Measurements from ENCODE around the gene RANBP17.
"Not testable (repeated sequence)": the region's sequence is repeated elsewhere in the genome, so short reads cannot be mapped to it uniquely, and the experiment has no call there.

The RANBP17 gene

DNA sequence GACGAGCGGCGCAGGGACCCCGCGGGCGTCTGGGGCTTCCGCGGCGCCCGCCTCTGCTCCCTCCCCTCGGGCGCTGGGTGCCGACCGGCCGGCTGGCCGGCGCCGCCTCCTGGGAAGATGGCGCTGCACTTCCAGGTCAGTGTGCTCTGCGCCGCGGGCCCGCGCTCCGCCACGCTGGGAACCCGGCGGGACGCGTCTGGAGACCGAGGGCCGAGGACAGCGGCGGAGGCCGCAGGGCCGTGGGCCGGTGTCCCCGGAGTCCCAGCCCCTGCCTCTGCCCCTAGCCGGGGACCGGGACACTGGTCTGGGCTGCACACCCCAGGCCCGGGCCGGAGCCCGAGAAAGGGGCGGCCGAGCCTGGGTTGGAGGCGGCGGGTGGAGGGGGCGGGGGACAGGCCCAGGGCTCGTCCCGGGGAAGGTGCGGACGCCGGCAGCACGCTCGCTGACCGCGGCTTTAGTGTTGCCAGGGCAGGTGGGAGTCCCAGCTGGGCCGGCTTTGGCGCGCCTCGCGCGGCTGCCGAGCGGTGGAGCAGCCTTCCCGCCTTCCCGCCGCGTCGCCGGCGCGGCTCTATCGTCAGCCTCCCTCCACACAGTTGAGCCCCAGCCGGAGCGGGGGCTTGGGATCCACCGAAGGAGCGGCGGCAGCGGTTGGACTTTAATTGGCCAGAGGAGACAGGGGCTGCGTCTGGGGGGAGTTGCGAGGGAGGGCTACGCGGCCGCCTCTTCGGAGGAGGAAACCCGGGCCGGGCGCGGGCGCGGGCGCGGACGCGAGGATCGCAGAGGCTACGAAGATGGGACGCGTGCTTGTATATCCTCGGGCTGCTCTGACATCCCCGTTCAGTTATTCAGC, at the start of gene RANBP17:
Gene RANBP17, plus strand, starts transcription at position 102 of the 850 bp plus-strand sequence.
- H3K4me1 Mint-ChIP-seq (ENCODE audit: low read depth) = peaks cover 6% of the 10 kb centered on the region
- H3K27me3 Mint-ChIP-seq = peaks cover 54% of the 10 kb centered on the region
- peaks cover 17% of the 10 kb centered on the region for H3K36me3 Mint-ChIP-seq (ENCODE audit: low read depth)
- H3K27ac Mint-ChIP-seq = no peak within 1 kb of the TSS
- peak within 1 kb of the TSS; percentile 37 for H3K4me3 Mint-ChIP-seq
- H3K9me3 Mint-ChIP-seq = peaks cover 28% of the 10 kb centered on the region

DNA sequence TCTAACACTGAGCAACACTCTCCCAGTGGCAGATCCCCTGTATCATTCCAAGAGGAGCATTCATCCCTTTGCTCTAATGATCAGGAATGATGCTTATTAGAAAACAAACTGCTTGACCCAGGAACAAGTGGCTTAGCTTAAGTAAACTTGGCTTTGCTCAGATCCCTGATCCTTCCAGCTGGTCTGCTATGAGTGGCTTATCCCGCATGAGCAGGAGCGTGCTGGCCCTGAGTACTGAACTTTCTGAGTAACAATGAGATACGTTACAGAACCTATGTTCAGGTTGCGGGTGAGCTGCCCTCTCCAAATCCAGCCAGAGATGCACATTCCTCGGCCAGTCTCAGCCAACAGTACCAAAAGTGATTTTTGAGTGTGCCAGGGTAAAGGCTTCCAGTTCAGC, 48.6 kb upstream of the RANBP17 start:
- Mint-ChIP-seq H3K36me3 (ENCODE audit: low read depth) (no peaks in the 10 kb centered on the region), H3K9me3 (no peaks in the 10 kb centered on the region), H3K4me3 (no peak overlapping the region), H3K4me1 (ENCODE audit: low read depth) (no peaks in the 10 kb centered on the region), H3K27me3 (peaks cover 11% of the 10 kb centered on the region), H3K27ac (no peak overlapping the region)

DNA sequence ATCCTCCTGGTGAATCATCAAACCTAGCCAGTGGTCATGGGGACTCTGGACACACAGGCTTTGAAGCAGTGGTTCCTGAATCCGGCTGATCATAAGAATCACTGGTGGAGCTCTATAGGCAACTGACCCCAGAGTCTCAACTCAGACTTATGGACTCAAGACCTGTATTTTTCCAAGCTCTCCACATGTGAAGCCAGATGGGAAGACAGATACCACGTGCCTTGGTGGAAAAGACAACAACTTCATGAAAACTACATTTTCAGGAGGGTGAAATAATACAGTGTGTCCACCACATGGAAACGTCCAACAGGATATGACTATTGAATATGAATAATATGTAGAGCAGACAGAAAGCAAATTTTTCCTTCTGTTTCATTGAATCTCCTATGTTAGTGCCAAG, 44.6 kb upstream of the RANBP17 start:
- no peaks in the 10 kb centered on the region for H3K36me3 Mint-ChIP-seq (ENCODE audit: low read depth)
- H3K27ac Mint-ChIP-seq = no peak overlapping the region
- H3K4me1 Mint-ChIP-seq (ENCODE audit: low read depth) = no peaks in the 10 kb centered on the region
- H3K4me3 Mint-ChIP-seq = no peak overlapping the region
- H3K27me3 Mint-ChIP-seq = peaks cover 7% of the 10 kb centered on the region
- no peaks in the 10 kb centered on the region for H3K9me3 Mint-ChIP-seq

DNA sequence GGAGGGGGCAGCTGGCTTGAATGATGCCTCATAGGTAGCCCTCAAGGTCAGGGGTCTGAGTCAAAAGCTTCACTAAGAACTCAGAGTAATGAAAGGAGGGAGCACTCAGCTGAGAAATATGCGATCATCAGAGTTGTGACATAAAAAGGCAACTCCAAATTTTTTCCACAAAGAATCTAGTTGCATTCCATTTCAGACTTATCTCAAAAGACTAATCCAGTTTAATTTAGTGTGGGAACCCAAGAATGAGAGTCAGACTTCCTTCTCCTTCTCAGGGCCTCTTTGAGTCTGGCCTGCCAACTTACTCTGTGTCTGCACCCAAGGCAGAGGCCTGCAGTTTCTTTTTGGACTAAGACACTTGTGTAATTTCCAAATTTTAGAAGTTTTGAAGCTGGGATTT, 43.6 kb upstream of the RANBP17 start:
- Mint-ChIP-seq H3K27me3 (peaks cover 7% of the 10 kb centered on the region), H3K4me3 (no peak overlapping the region), H3K27ac (no peak overlapping the region), H3K9me3 (no peaks in the 10 kb centered on the region), H3K36me3 (ENCODE audit: low read depth) (no peaks in the 10 kb centered on the region), H3K4me1 (ENCODE audit: low read depth) (no peaks in the 10 kb centered on the region)

DNA sequence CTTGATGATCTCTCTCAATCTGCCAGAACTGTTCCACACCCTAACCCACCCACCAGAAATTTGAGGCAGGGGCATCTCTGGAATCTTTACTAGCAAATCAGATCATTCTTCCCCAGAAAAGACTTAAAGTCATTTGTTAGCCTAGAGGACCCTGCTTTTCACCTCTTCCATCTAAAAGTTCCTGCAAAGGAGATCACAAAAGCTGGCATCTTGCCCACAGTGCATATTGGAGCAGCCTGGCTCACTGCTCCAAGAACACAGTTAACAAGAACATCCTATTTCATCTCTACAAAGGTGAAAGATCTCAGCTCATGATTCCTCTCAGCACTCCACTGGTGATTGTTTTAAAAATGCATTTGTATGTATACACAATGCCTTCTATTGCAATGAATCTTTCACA, 42.0 kb upstream of the RANBP17 start:
- no peak overlapping the region for H3K27ac Mint-ChIP-seq
- H3K4me1 Mint-ChIP-seq (ENCODE audit: low read depth) = no peaks in the 10 kb centered on the region
- peaks cover 7% of the 10 kb centered on the region for H3K27me3 Mint-ChIP-seq

DNA sequence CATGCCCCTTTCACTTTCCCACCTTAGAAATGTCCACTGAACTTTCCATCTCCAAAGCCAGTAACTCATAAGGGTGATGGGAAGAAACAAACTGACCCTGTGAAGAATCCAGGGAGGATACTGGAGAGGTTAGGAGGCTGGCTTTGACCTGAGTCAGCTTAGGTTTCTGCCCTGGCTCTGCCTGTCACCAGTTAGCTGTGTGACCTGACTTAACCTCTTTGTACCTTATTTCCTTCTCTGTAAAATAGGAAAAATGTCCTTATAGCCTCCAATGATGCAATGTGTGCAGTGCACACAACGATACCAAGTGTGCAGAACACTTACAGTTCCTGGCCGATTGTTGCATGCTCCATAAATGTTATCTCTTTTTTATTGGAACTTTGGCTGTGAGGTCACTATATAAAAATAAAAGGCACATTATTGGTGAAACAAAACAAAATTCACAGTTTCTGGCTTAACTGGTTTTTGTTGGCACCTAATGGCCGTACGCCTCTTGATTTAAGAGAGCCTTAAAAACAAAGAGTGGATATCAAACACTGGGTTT, 40.5 kb upstream of the RANBP17 start:
- no peaks in the 10 kb centered on the region for H3K36me3 Mint-ChIP-seq (ENCODE audit: low read depth)
- H3K27me3 Mint-ChIP-seq = no peaks in the 10 kb centered on the region
- H3K4me3 Mint-ChIP-seq = no peak overlapping the region
- no peak overlapping the region for H3K27ac Mint-ChIP-seq
- H3K9me3 Mint-ChIP-seq = no peaks in the 10 kb centered on the region
- H3K4me1 Mint-ChIP-seq (ENCODE audit: low read depth) = no peaks in the 10 kb centered on the region

More for the DNA sequence above, 42.0 kb upstream of the RANBP17 start:
- H3K9me3 Mint-ChIP-seq = no peaks in the 10 kb centered on the region
- H3K4me3 Mint-ChIP-seq = no peak overlapping the region
- H3K36me3 Mint-ChIP-seq (ENCODE audit: low read depth) = no peaks in the 10 kb centered on the region

DNA sequence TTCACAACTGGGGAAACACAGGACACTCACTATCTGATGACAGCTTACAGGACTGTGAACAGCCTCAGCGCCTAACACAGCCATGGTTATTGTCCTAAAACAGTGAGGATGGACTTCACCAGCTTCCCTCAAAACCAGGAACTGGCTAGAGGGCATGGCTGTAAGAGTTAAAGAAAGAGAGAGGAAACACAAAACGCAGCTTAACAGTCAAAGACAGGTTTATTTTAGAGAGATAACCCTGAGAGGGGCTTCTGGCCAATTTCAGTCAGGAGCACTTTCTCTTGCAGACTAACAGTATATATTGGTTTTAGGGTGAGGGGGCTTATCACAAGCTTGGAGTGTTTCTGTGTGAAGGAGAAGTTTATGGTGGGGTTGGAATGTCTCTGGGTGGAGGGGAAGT, 35.7 kb upstream of the RANBP17 start:
- H3K4me1 Mint-ChIP-seq (ENCODE audit: low read depth) = no peaks in the 10 kb centered on the region
- no peaks in the 10 kb centered on the region for H3K27me3 Mint-ChIP-seq
- H3K9me3 Mint-ChIP-seq = no peaks in the 10 kb centered on the region
- no peak overlapping the region for H3K27ac Mint-ChIP-seq
- no peak overlapping the region for H3K4me3 Mint-ChIP-seq
- H3K36me3 Mint-ChIP-seq (ENCODE audit: low read depth) = no peaks in the 10 kb centered on the region

DNA sequence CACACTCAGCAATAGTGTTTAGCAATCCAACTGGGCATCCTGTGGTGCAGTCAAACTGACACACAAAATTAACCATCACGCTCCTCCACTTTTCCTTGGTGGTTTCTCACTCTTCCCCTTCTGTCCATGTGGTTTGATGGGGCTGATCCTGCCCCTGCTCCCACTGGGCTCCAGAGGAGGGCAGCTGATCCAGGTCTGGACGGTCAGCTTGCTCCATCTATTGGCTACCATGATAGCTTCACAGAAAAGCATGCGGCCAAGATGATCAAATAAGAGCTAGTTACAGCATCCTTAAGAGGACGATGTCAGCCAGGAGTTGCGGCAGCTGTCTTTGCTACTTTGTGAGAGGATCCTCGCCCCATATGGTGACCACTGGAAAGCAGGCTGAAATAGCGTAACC, 29.6 kb upstream of the RANBP17 start:
- Mint-ChIP-seq H3K4me1 (ENCODE audit: low read depth) (no peaks in the 10 kb centered on the region), H3K27ac (no peak overlapping the region), H3K4me3 (no peak overlapping the region), H3K9me3 (peaks cover 8% of the 10 kb centered on the region), H3K36me3 (ENCODE audit: low read depth) (no peaks in the 10 kb centered on the region), H3K27me3 (no peaks in the 10 kb centered on the region)

DNA sequence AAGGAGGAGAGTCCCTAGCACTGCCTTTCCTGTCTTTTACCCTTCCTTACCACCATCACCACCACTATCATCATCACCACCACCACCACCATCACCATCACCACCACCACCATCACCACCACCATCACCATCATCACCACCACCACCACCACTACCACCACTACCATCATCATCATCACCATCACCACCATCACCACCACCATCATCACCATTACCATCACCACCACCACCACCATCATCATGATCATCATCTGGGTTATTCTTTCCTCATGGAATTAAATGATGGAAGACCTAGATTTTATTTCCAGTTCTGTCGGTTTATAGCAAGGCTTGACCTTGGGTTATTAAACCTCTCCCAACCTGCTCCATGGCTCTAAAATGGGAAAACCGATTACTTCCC, 27.8 kb upstream of the RANBP17 start:
- not testable (repeated sequence) for H3K36me3 Mint-ChIP-seq (ENCODE audit: low read depth); H3K27me3 Mint-ChIP-seq; H3K4me1 Mint-ChIP-seq (ENCODE audit: low read depth); H3K9me3 Mint-ChIP-seq; H3K4me3 Mint-ChIP-seq
- peak overlapping the region; percentile 17 for H3K27ac Mint-ChIP-seq

DNA sequence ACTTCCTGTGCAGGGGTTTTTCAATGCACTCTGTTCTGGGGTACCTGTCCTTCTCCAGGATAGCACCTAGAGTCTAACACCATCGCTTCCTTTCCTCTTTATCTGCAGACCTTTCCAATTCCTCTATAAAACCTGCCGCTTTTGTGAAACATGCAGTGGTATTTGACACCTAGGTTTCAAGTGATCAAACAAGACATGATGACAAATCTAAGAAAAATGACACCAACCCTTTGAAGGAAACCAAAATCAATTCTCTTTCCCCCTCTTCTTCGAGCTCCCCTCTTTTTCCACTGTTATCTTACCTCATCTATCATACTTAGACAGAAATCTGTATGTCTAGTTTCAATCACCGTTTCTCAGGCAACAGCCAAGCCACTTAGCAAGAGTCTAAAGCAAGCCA, 25.6 kb upstream of the RANBP17 start:
- Mint-ChIP-seq H3K36me3 (ENCODE audit: low read depth) (no peaks in the 10 kb centered on the region), H3K27ac (no peak overlapping the region), H3K4me1 (ENCODE audit: low read depth) (no peaks in the 10 kb centered on the region), H3K4me3 (no peak overlapping the region), H3K9me3 (peaks cover 8% of the 10 kb centered on the region), H3K27me3 (no peaks in the 10 kb centered on the region)

DNA sequence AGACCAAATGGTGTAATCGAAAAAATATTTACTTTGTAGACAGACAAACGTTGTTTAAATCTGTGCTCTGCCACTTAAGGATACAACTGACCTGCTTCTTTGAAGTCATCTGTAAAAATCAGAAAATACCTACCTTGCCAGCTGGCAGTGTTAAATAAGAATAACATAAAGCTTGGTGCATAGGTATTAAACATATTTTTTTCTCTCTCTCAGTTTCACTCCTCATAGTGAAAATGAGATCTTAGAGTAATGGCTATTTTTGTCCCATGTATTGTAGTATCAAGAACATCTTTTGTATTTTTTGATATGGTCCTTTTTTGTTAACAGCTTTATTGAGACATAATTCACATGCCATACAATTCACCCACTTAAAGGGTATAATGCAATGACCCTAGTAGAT, 17.9 kb upstream of the RANBP17 start:
- Mint-ChIP-seq H3K4me3 (no peak overlapping the region), H3K27me3 (peaks cover 4% of the 10 kb centered on the region), H3K9me3 (no peaks in the 10 kb centered on the region), H3K36me3 (ENCODE audit: low read depth) (no peaks in the 10 kb centered on the region), H3K27ac (no peak overlapping the region), H3K4me1 (ENCODE audit: low read depth) (no peaks in the 10 kb centered on the region)

DNA sequence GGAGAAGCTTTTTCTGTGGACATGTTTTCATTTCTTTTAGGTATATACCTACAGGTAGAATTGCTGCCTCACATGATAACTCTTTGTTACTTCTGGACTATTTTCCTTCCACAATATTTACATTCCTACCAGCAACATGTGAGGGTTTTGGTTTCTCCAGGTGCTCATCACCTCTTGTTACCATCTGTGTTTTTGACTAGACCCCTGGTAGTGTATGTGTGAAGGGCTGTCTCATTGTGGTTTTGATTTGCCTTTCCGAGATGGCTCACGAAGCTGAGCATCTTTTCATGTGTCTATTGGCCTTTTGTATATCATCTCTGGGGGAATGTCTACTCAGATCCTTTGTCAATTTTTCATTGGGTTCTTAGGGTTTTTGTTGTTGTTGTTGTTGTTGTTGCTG, 17.2 kb upstream of the RANBP17 start:
- no peaks in the 10 kb centered on the region for H3K4me1 Mint-ChIP-seq (ENCODE audit: low read depth)
- peaks cover 4% of the 10 kb centered on the region for H3K27me3 Mint-ChIP-seq
- H3K9me3 Mint-ChIP-seq = no peaks in the 10 kb centered on the region
- H3K4me3 Mint-ChIP-seq = no peak overlapping the region
- H3K27ac Mint-ChIP-seq = no peak overlapping the region
- H3K36me3 Mint-ChIP-seq (ENCODE audit: low read depth) = no peaks in the 10 kb centered on the region

DNA sequence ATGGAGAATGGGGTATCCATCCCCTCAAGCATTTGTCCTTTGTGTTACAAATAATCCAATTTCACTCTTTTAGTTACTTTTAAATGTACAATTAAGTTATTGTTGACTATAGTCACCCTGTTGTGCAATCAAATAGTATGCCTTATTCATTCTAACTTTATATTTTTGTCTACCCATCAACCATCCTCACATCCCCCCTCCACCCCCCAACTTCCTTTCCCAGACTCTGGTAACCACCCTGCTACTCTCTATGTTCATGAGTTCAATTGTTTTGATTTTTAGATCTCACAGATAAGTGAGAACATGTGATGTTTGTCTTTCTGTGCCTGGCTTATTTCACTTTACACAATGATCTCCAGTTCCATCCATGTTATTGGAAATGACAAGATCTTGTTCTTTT, 15.4 kb upstream of the RANBP17 start:
- H3K4me1 Mint-ChIP-seq (ENCODE audit: low read depth) = no peaks in the 10 kb centered on the region
- peaks cover 4% of the 10 kb centered on the region for H3K27me3 Mint-ChIP-seq
- H3K36me3 Mint-ChIP-seq (ENCODE audit: low read depth) = no peaks in the 10 kb centered on the region
- H3K9me3 Mint-ChIP-seq = no peaks in the 10 kb centered on the region
- H3K27ac Mint-ChIP-seq = no peak overlapping the region
- H3K4me3 Mint-ChIP-seq = no peak overlapping the region

DNA sequence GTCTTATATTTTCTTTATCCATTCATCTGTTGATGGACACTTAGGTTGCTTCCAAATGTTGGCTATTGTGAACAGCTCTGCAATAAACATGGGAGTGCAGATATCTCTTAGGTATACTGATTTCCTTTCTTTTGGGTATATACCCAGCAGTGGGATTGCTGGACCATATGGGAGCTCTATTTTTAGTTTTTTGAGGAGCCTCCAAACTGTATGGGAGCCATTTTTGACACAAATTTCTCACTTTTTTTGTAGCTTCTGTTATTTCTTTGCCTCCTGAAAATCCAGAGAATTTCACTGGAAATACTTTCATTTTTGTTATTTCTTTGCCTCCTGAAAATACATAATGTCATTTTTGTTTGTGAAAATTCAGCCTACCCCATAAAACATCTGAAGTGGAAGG, 15.0 kb upstream of the RANBP17 start:
- H3K9me3 Mint-ChIP-seq = no peaks in the 10 kb centered on the region
- H3K36me3 Mint-ChIP-seq (ENCODE audit: low read depth) = no peaks in the 10 kb centered on the region
- H3K4me3 Mint-ChIP-seq = no peak overlapping the region
- H3K27me3 Mint-ChIP-seq = peaks cover 2% of the 10 kb centered on the region
- H3K4me1 Mint-ChIP-seq (ENCODE audit: low read depth) = no peaks in the 10 kb centered on the region
- no peak overlapping the region for H3K27ac Mint-ChIP-seq

DNA sequence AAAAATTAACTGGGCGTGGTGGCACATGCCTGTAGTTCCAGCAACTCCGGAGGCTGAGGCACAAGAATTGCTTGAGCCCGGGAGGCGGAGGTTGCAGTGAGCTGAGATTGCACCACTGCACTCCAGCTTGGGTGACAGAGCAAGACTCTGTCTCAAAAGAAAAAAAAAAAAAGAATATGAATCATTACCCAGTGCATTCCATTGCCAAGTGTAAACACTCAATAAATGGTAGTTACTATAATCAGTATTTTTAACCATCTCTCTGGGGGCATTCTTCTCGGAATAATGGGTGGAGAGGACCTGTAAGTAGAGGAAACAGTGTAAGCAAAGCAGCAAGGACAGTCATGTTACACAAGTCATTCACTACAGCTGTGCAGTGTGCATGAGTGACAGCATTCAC, 13.8 kb upstream of the RANBP17 start:
- no peaks in the 10 kb centered on the region for H3K36me3 Mint-ChIP-seq (ENCODE audit: low read depth)
- H3K9me3 Mint-ChIP-seq = no peaks in the 10 kb centered on the region
- H3K27me3 Mint-ChIP-seq = no peaks in the 10 kb centered on the region
- H3K27ac Mint-ChIP-seq = no peak overlapping the region
- no peak overlapping the region for H3K4me3 Mint-ChIP-seq
- H3K4me1 Mint-ChIP-seq (ENCODE audit: low read depth) = no peaks in the 10 kb centered on the region

DNA sequence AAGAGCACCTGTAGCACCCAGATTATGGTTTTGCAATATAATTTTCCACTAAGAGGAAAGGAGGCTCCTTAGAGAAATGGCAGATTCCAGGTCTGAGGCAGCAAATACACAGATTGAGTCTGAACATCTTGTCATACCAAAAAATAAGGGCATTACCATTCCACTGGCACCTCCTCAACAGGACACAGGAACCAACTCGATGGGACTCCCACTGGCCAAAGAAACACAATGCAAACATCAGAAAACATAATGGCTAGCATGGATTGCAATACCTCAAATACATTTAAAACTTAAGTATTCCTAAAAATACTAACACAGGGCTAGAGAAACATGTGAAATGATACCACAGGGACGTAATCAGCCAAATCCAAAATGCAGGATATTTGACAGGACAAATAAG, 12.4 kb upstream of the RANBP17 start:
- Mint-ChIP-seq H3K4me1 (ENCODE audit: low read depth) (no peaks in the 10 kb centered on the region), H3K27me3 (no peaks in the 10 kb centered on the region), H3K9me3 (no peaks in the 10 kb centered on the region), H3K36me3 (ENCODE audit: low read depth) (no peaks in the 10 kb centered on the region), H3K4me3 (no peak overlapping the region), H3K27ac (no peak overlapping the region)
